ENCODE results near the gene ITGAE. TPM values are rescaled to one million over a fixed set of nuclear protein-coding genes. Genes with fewer than 3 reads are reported as not detected.
"Not testable (repeated sequence)": the region's sequence is repeated elsewhere in the genome, so short reads cannot be mapped to it uniquely, and the experiment has no call there.

Gene ITGAE
- total RNA-seq, 1 experiment from 2014 or later, result 60.2 TPM

DNA sequence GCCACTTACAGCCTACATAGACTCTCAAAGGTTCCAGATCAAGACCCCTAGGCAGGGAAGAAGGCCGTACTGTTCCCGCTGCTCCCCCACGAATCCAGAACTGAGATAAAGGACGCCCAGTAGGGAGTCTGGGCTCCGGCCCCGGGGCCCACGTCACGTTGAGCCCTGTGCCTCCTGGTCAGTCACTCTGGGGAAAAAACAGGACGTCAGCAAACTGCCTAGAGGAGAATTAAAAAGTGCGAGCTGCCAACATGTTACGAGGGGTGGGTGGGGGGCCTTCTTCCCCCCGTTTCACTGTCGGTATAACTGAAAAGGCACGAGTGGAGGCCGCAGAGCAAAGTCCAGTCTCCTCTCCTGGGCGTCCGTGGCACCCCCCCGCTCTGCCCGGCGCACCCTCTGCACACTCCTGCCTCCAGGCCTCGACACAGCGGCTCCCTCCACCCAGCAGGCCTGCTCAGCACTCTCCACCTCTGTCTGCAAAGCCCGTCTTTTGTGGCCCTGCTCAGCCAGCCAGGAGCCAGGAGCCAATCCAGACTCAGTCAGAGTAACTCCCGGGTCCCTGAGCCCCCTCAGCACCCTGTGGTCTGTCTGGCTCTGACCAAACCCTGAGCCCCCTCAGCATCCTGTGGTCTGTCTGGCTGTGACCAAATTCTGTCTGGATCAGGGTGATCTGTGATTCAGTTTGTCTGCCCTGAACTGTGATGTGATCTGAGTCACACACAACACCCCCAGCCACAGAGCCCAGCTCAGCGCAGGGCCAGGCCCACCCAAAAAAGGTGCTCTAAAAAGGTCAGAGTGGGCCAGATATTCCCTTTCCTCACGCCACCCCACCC is 6.2 kb downstream of the ITGAE start:
- Histone ChIP-seq H3K27ac (ENCODE audit: low read depth, low read length, poor library complexity, severe bottlenecking) (no peak overlapping the region), H3K36me3 (ENCODE audit: insufficient read depth, low read length, poor library complexity, severe bottlenecking) (no peaks in the 10 kb centered on the region), H3K9me3 (ENCODE audit: low read depth, low read length, poor library complexity, severe bottlenecking) (no peaks in the 10 kb centered on the region), H3K4me1 (ENCODE audit: insufficient read depth, low read length, poor library complexity, severe bottlenecking) (no peaks in the 10 kb centered on the region), H3K27me3 (replicated peaks; ENCODE audit: insufficient read depth, low read depth, low read length, poor library complexity) (no peaks in the 10 kb centered on the region), H3K4me3 (ENCODE audit: low read depth, low read length, poor library complexity, severe bottlenecking) (no peak overlapping the region)
- DNase-seq (ENCODE audit: low spot score), result no peak
- CTCF ChIA-PET, result no interaction called here
- intact Hi-C loops (cut with micrococcal nuclease; ENCODE audit: unreplicated experiment), result no loop called here
- POLR2A ChIA-PET (ENCODE audit: low non-redundant PET), result no interaction called here
- TF ChIP-seq, protein P1, sequence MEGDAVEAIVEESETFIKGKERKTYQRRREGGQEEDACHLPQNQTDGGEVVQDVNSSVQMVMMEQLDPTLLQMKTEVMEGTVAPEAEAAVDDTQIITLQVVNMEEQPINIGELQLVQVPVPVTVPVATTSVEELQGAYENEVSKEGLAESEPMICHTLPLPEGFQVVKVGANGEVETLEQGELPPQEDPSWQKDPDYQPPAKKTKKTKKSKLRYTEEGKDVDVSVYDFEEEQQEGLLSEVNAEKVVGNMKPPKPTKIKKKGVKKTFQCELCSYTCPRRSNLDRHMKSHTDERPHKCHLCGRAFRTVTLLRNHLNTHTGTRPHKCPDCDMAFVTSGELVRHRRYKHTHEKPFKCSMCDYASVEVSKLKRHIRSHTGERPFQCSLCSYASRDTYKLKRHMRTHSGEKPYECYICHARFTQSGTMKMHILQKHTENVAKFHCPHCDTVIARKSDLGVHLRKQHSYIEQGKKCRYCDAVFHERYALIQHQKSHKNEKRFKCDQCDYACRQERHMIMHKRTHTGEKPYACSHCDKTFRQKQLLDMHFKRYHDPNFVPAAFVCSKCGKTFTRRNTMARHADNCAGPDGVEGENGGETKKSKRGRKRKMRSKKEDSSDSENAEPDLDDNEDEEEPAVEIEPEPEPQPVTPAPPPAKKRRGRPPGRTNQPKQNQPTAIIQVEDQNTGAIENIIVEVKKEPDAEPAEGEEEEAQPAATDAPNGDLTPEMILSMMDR (conservative IDR thresholded peaks at IDR 0.05; ENCODE audit: low read depth, low read length), result no peak
- TF ChIP-seq EZH2 (IDR thresholded peaks at IDR 0.05; ENCODE audit: borderline replicate concordance, low read depth, low read length, poor library complexity, severe bottlenecking), result no peak
- no TSS peak for BruUV-seq (replicated peaks)

DNA sequence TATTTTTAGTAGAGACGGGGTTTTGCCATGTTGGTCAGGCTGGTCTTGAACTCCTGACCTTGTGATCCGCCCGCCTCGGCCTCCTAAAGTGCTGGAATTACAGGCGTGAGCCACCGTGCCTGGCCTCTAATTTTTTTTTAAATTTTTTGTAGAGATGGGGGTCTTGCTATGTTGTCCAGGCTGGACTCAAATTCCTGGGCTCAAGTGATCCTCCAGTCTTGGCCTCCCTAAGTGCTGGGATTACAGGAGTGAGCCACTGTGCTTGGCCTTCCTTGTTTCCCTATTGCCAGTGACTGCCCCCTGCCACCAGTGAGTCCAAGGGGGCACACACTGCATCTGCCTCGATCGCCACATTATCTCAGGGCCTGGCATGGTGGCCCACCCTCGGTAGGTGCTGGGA is 6.8 kb downstream of the ITGAE start:
- CTCF ChIA-PET; POLR2A ChIA-PET (ENCODE audit: low non-redundant PET); DNase-seq (ENCODE audit: low spot score); H3K27me3 ChIP-seq (replicated peaks; ENCODE audit: insufficient read depth, low read depth, low read length, poor library complexity); H3K4me1 ChIP-seq (ENCODE audit: insufficient read depth, low read length, poor library complexity, severe bottlenecking); H3K9me3 ChIP-seq (ENCODE audit: low read depth, low read length, poor library complexity, severe bottlenecking); H3K36me3 ChIP-seq (ENCODE audit: insufficient read depth, low read length, poor library complexity, severe bottlenecking); intact Hi-C loops (cut with micrococcal nuclease; ENCODE audit: unreplicated experiment); BruUV-seq (replicated peaks); H3K4me3 ChIP-seq (ENCODE audit: low read depth, low read length, poor library complexity, severe bottlenecking); H3K27ac ChIP-seq (ENCODE audit: low read depth, low read length, poor library complexity, severe bottlenecking): not testable (repeated sequence)

DNA sequence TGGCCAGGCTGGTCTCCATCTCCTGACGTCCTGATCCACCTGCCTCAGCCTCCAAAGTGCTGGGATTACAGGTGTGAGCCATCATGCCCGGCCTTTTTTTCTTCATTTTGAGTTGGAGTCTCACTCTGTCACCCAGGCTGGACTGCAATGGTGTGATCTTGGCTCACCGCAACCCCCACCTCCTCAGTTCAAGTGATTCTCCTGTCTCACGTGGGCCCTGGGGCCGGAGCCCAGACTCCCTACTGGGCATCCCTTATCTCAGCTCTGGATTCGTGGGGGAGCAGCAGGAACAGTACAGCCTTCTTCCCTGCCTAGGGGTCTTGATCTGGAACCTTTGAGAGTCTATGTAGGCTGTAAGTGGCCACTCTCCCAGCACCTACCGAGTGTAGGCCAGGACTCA is 7.7 kb downstream of the ITGAE start:
- H3K36me3 ChIP-seq (ENCODE audit: insufficient read depth, low read length, poor library complexity, severe bottlenecking); BruUV-seq (replicated peaks); intact Hi-C loops (cut with micrococcal nuclease; ENCODE audit: unreplicated experiment); CTCF ChIA-PET; H3K27me3 ChIP-seq (replicated peaks; ENCODE audit: insufficient read depth, low read depth, low read length, poor library complexity); DNase-seq (ENCODE audit: low spot score); H3K9me3 ChIP-seq (ENCODE audit: low read depth, low read length, poor library complexity, severe bottlenecking); H3K4me1 ChIP-seq (ENCODE audit: insufficient read depth, low read length, poor library complexity, severe bottlenecking); H3K27ac ChIP-seq (ENCODE audit: low read depth, low read length, poor library complexity, severe bottlenecking); H3K4me3 ChIP-seq (ENCODE audit: low read depth, low read length, poor library complexity, severe bottlenecking); POLR2A ChIA-PET (ENCODE audit: low non-redundant PET): not testable (repeated sequence)

DNA sequence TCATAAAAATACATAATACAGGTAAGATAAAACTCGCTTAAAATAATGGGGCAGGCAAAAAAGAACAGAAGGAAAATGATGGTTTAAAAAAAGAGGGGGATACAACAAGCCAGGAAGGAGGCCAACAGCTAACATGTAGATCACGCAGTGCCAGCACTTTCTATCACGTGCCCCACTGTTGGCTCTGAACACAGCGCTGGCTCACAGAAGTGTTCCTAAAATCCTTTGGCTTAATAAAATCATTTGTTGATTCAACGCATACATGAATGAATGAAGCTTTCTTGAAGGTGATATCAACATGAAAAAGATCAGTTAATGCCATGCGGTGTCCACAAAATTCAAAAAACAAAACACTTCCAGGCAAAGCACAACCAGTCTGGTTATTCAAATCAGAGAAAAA is 8.5 kb downstream of the ITGAE start:
- no peak for DNase-seq (ENCODE audit: low spot score)
- Histone ChIP-seq H3K4me3 (ENCODE audit: low read depth, low read length, poor library complexity, severe bottlenecking) (no peak overlapping the region), H3K27me3 (replicated peaks; ENCODE audit: insufficient read depth, low read depth, low read length, poor library complexity) (no peaks in the 10 kb centered on the region), H3K4me1 (ENCODE audit: insufficient read depth, low read length, poor library complexity, severe bottlenecking) (no peaks in the 10 kb centered on the region), H3K9me3 (ENCODE audit: low read depth, low read length, poor library complexity, severe bottlenecking) (no peaks in the 10 kb centered on the region), H3K36me3 (ENCODE audit: insufficient read depth, low read length, poor library complexity, severe bottlenecking) (no peaks in the 10 kb centered on the region), H3K27ac (ENCODE audit: low read depth, low read length, poor library complexity, severe bottlenecking) (no peak overlapping the region)
- TF ChIP-seq EZH2 (IDR thresholded peaks at IDR 0.05; ENCODE audit: borderline replicate concordance, low read depth, low read length, poor library complexity, severe bottlenecking), result no peak
- TF ChIP-seq, protein P1 (conservative IDR thresholded peaks at IDR 0.05; ENCODE audit: low read depth, low read length), result no peak
- POLR2A ChIA-PET (ENCODE audit: low non-redundant PET), result no interaction called here
- BruUV-seq (replicated peaks), result no TSS peak
- intact Hi-C loops (cut with micrococcal nuclease; ENCODE audit: unreplicated experiment), result no loop called here
- CTCF ChIA-PET, result interaction anchor here (1.1 kb wide), 1 partner anchor 55 kb away, joined by 3 read pairs; no protein-coding TSS in a partner anchor

All from A673 (cell line).